Neural cell (in vitro differentiated cells): ENCODE data around the gene BCKDHB.

Experiments
- CTCF ChIP-seq: fragments of 450-650 bp; IDR thresholded peaks from 2 replicates; pipeline ENCODE4 v1.5.1; 2014; ENCODE audit warnings: antibody characterized with exemption, mild to moderate bottlenecking, moderate library complexity; ENCODE audit not compliant: poor library complexity, severe bottlenecking
- EP300 ChIP-seq: fragments of 450-650 bp; conservative IDR thresholded peaks from 2 replicates; pipeline ENCODE4 v1.6.1; 2014; ENCODE audit warnings: antibody characterized with exemption, mild to moderate bottlenecking, moderate library complexity; ENCODE audit not compliant: poor library complexity, severe bottlenecking
- EZH2 ChIP-seq: fragments of 200-600, 300-800 bp; shearing (Covaris generic), sonication (generic); IDR thresholded peaks from 2 replicates; pipeline ENCODE4 v1.6.1; 2014; ENCODE audit warnings: antibody characterized with exemption, low read length, borderline replicate concordance, mild to moderate bottlenecking; ENCODE audit not compliant: insufficient read depth, poor library complexity, severe bottlenecking
- MXI1 ChIP-seq: fragments of 450-650 bp; conservative IDR thresholded peaks from 2 replicates; pipeline ENCODE4 v1.6.1; 2014; ENCODE audit warnings: antibody characterized with exemption, mild to moderate bottlenecking; ENCODE audit not compliant: poor library complexity, severe bottlenecking
- POLR2AphosphoS5 ChIP-seq: IDR thresholded peaks from 2 replicates; pipeline ENCODE4 v1.6.1; 2012
- RAD21 ChIP-seq: fragments of 450-650 bp; conservative IDR thresholded peaks from 2 replicates; pipeline ENCODE4 v1.6.1; 2014; ENCODE audit warnings: antibody characterized with exemption, mild to moderate bottlenecking, moderate library complexity
- SMC3 ChIP-seq: fragments of 450-650 bp; conservative IDR thresholded peaks from 2 replicates; pipeline ENCODE4 v1.6.1; 2014; ENCODE audit warnings: antibody characterized with exemption, mild to moderate bottlenecking, moderate library complexity; ENCODE audit not compliant: poor library complexity
- TAF1 ChIP-seq: IDR thresholded peaks from 2 replicates; pipeline ENCODE4 v1.6.1; 2012; ENCODE audit warnings: low read depth
- TF ChIP-seq, protein P1 (sequence below): IDR thresholded peaks from 2 replicates; pipeline ENCODE4 v1.6.1; 2012; ENCODE audit warnings: borderline replicate concordance

- TF ChIP-seq CTCF (no peak), RAD21 (no peak), POLR2AphosphoS5 (no peak), TAF1 (no peak), EP300 (no peak), EZH2 (no peak), SMC3 (no peak), MXI1 (no peak)
- TF ChIP-seq, protein P1, sequence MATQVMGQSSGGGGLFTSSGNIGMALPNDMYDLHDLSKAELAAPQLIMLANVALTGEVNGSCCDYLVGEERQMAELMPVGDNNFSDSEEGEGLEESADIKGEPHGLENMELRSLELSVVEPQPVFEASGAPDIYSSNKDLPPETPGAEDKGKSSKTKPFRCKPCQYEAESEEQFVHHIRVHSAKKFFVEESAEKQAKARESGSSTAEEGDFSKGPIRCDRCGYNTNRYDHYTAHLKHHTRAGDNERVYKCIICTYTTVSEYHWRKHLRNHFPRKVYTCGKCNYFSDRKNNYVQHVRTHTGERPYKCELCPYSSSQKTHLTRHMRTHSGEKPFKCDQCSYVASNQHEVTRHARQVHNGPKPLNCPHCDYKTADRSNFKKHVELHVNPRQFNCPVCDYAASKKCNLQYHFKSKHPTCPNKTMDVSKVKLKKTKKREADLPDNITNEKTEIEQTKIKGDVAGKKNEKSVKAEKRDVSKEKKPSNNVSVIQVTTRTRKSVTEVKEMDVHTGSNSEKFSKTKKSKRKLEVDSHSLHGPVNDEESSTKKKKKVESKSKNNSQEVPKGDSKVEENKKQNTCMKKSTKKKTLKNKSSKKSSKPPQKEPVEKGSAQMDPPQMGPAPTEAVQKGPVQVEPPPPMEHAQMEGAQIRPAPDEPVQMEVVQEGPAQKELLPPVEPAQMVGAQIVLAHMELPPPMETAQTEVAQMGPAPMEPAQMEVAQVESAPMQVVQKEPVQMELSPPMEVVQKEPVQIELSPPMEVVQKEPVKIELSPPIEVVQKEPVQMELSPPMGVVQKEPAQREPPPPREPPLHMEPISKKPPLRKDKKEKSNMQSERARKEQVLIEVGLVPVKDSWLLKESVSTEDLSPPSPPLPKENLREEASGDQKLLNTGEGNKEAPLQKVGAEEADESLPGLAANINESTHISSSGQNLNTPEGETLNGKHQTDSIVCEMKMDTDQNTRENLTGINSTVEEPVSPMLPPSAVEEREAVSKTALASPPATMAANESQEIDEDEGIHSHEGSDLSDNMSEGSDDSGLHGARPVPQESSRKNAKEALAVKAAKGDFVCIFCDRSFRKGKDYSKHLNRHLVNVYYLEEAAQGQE = no peak
Measured at GRCh38 chr6:80233958-80234357, 127.5 kb downstream of the BCKDHB start.
